ENCODE measurements around the gene FAM110A.
A peak's percentile ranks its signal among the peaks of the same experiment; 100 is the strongest.
"Not testable (repeated sequence)": the region's sequence is repeated elsewhere in the genome, so short reads cannot be mapped to it uniquely, and the experiment has no call there.

Gene FAM110A

GRCh38 chr20:833450-834150 lies at the start of gene FAM110A:
Gene FAM110A, plus strand, starts transcription at chr20:833715. Its CDS starts 11,090 bp downstream, at chr20:844805.
- peak; percentile 98 for DNase-seq (ENCODE audit: low spot score)

GRCh38 chr20:787825-788224 lies 45.7 kb upstream of the FAM110A start:
- no peak for DNase-seq (ENCODE audit: low spot score)

GRCh38 chr20:791056-791455 lies 42.5 kb upstream of the FAM110A start:
- DNase-seq (ENCODE audit: low spot score), result no peak

- DNase-seq (ENCODE audit: low spot score), result no peak
These were observed 41.3 kb upstream of the FAM110A start for GRCh38 chr20:792248-792647.

- DNase-seq (ENCODE audit: low spot score), result no peak
These were observed 36.6 kb upstream of the FAM110A start for GRCh38 chr20:796921-797320.

GRCh38 chr20:798746-799145 lies 34.8 kb upstream of the FAM110A start:
- DNase-seq (ENCODE audit: low spot score), result not testable (repeated sequence)

- DNase-seq (ENCODE audit: low spot score), result not testable (repeated sequence)
These were observed 33.5 kb upstream of the FAM110A start for GRCh38 chr20:800026-800425.

- no peak for DNase-seq (ENCODE audit: low spot score)
These were observed 31.8 kb upstream of the FAM110A start for GRCh38 chr20:801678-802077.

- no peak for DNase-seq (ENCODE audit: low spot score)
These were observed 27.8 kb upstream of the FAM110A start for GRCh38 chr20:805713-806112.

- not testable (repeated sequence) for DNase-seq (ENCODE audit: low spot score)
These were observed 21.6 kb upstream of the FAM110A start for GRCh38 chr20:811776-812434.

- not testable (repeated sequence) for DNase-seq (ENCODE audit: low spot score)
These were observed 21.1 kb upstream of the FAM110A start for GRCh38 chr20:812435-812814.

- no peak for DNase-seq (ENCODE audit: low spot score)
These were observed 20.1 kb upstream of the FAM110A start for GRCh38 chr20:813390-813789.

- no peak for DNase-seq (ENCODE audit: low spot score)
These were observed 18.3 kb upstream of the FAM110A start for GRCh38 chr20:815226-815625.

GRCh38 chr20:815914-816606 lies 17.5 kb upstream of the FAM110A start:
- peak; percentile 78 for DNase-seq (ENCODE audit: low spot score)

GRCh38 chr20:818001-818664 lies 15.4 kb upstream of the FAM110A start:
- DNase-seq (ENCODE audit: low spot score), result no peak

- DNase-seq (ENCODE audit: low spot score), result no peak
These were observed 13.7 kb upstream of the FAM110A start for GRCh38 chr20:819680-820322.

GRCh38 chr20:820323-820953 lies 13.1 kb upstream of the FAM110A start:
- DNase-seq (ENCODE audit: low spot score), result no peak

GRCh38 chr20:821046-821730 lies 12.3 kb upstream of the FAM110A start:
- DNase-seq (ENCODE audit: low spot score), result no peak

GRCh38 chr20:821731-822065 lies 11.8 kb upstream of the FAM110A start:
- DNase-seq (ENCODE audit: low spot score), result no peak

- DNase-seq (ENCODE audit: low spot score), result no peak
These were observed 10.6 kb upstream of the FAM110A start for GRCh38 chr20:822651-823573.

All from D341Med (cell line).